ENCODE data around the gene DDX41.

DNA sequence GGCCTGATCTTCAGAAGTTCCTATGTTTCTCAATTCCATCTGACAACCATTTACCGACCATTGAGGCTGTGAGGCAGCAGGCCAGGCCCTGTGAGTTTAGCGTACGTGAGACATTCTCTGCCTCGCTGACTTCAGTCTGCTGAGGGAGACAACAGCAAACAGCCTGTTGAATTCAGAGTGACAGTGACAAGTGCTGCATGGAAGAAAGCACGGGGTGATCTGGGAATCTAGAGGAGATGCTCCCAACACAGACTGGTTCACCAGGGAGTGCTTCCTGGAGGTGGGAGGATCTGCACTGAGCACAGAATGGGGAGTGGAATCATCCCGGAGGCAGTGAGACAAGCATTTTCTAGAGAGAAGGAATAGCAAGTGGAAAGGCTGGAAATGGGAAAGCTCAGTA is 10.0 kb upstream of the DDX41 start:
- TF ChIP-seq, protein P1, sequence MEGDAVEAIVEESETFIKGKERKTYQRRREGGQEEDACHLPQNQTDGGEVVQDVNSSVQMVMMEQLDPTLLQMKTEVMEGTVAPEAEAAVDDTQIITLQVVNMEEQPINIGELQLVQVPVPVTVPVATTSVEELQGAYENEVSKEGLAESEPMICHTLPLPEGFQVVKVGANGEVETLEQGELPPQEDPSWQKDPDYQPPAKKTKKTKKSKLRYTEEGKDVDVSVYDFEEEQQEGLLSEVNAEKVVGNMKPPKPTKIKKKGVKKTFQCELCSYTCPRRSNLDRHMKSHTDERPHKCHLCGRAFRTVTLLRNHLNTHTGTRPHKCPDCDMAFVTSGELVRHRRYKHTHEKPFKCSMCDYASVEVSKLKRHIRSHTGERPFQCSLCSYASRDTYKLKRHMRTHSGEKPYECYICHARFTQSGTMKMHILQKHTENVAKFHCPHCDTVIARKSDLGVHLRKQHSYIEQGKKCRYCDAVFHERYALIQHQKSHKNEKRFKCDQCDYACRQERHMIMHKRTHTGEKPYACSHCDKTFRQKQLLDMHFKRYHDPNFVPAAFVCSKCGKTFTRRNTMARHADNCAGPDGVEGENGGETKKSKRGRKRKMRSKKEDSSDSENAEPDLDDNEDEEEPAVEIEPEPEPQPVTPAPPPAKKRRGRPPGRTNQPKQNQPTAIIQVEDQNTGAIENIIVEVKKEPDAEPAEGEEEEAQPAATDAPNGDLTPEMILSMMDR (conservative IDR thresholded peaks at IDR 0.05; ENCODE audit: low read depth, low read length) = no peak
- no peak for TF ChIP-seq EZH2 (IDR thresholded peaks at IDR 0.05; ENCODE audit: low read length, unreplicated experiment)
- no peak for TF ChIP-seq EZH2phosphoT487 (IDR thresholded peaks at IDR 0.05; ENCODE audit: borderline replicate concordance, low read length)
